ENCODE measurements around the gene PPP1R9A. TPM values are rescaled to one million over a fixed set of nuclear protein-coding genes. Genes with fewer than 3 reads are reported as not detected.

PPP1R9A gene
- total RNA-seq, 1 experiment from 2014 or later = 5.9 TPM

DNA sequence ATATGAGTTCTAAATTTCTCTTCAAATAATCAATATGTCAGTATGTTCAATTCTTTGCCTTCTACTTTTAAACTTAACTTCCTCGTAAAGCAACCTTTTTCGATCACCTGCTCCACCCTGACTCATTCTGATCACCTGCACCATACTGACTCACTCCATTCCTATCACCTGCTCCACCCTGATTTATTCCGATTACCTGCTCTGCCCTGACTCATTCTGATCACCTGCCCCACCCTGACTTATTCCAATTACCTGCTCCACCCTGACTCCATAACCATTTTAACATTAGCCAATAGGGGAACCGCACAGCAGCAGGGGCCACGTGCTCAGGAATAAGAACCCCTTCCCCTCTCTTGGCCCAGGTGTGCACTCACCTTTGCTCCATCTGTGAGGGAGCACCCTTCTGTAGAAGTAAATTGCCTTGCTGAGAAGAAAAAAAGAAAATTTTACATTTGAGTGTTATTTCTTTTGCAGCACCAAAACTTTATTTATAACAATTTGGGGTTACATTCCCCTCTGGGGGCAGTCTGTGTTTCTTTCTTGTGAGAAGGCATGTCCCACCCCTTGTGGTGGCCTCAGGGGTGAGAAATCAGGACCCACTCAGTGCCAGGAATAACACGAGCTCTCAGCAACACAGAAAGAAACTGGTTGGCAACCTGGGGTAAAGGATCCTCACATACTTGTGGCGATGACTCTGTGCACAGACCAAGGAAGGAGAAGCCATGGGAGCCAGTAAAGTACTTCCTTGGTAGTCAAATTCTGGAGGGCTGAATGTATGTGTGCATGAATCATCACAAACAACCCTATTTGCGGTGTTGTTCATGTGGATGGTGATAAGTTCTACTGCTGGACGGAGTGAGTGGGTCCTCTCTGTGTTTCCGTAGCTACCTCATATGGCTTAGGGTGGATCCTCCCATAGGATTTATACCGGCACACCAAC lies 29.4 kb upstream of the PPP1R9A start:
- intact Hi-C loops (cut with micrococcal nuclease) = no loop called here
- Histone ChIP-seq H3K9me2 (replicated peaks; ENCODE audit: low read length) (no peaks in the 10 kb centered on the region), H4K20me1 (ENCODE audit: low read length) (no peaks in the 10 kb centered on the region), H2AFZ (ENCODE audit: low read length) (no peak overlapping the region), H3K4me1 (ENCODE audit: insufficient read depth, low read length) (peaks cover under 1% of the 10 kb centered on the region; the same call in 1 of the 2 replicates), H3K4me2 (ENCODE audit: low read length) (no peak overlapping the region), H3K36me3 (ENCODE audit: low read depth, low read length) (no peaks in the 10 kb centered on the region), H3K9me3 (ENCODE audit: low read length) (peaks cover 9% of the 10 kb centered on the region; the same call in 1 of the 2 replicates), H3K27ac (ENCODE audit: low read length) (no peak overlapping the region), H3F3A (ENCODE audit: low read length, unreplicated experiment) (no peaks in the 10 kb centered on the region), H3K4me3 (ENCODE audit: low read length) (no peak overlapping the region), H3K79me2 (ENCODE audit: low read length) (no peaks in the 10 kb centered on the region), H3K27me3 (ENCODE audit: low read length) (no peaks in the 10 kb centered on the region), H3K9ac (ENCODE audit: low read length) (no peak overlapping the region)
- CTCF ChIA-PET = no interaction called here
- ATAC-seq (no peak), DNase-seq (peak; percentile 5)
- TF ChIP-seq EZH2phosphoT487 (IDR thresholded peaks at IDR 0.05; ENCODE audit: borderline replicate concordance, low read length) (no peak), CTCF (conservative IDR thresholded peaks at IDR 0.05; ENCODE audit: low read depth, low read length) (no peak), EZH2 (IDR thresholded peaks at IDR 0.05; ENCODE audit: low read length, unreplicated experiment) (no peak)
- POLR2A ChIA-PET (ENCODE audit: unreplicated experiment) = no interaction called here
- no TSS peak for BruUV-seq (replicated peaks)

GRCh38 chr7:94882891-94883290 lies 24.5 kb upstream of the PPP1R9A start:
- H3K9me2 ChIP-seq (replicated peaks; ENCODE audit: low read length) = no peaks in the 10 kb centered on the region
- CTCF ChIA-PET = no interaction called here
- H3K9ac ChIP-seq (ENCODE audit: low read length) = no peak overlapping the region
- H3K4me1 ChIP-seq (ENCODE audit: insufficient read depth, low read length) = peaks cover 5% of the 10 kb centered on the region; the same call in 1 of the 2 replicates
- H2AFZ ChIP-seq (ENCODE audit: low read length) = no peak overlapping the region
- H3K4me2 ChIP-seq (ENCODE audit: low read length) = no peak overlapping the region
- intact Hi-C loops (cut with micrococcal nuclease) = no loop called here
- H3F3A ChIP-seq (ENCODE audit: low read length, unreplicated experiment) = no peaks in the 10 kb centered on the region
- BruUV-seq (replicated peaks) = no TSS peak
- H3K4me3 ChIP-seq (ENCODE audit: low read length) = no peak overlapping the region
- H4K20me1 ChIP-seq (ENCODE audit: low read length) = no peaks in the 10 kb centered on the region
- POLR2A ChIA-PET (ENCODE audit: unreplicated experiment) = interaction anchor here (0.6 kb wide), 1 partner anchor 224 kb away, joined by 7 read pairs; no protein-coding TSS in a partner anchor
- H3K27ac ChIP-seq (ENCODE audit: low read length) = no peak overlapping the region
- no peaks in the 10 kb centered on the region for H3K79me2 ChIP-seq (ENCODE audit: low read length)
- H3K36me3 ChIP-seq (ENCODE audit: low read depth, low read length) = no peaks in the 10 kb centered on the region
- ATAC-seq = peak; percentile 73
- H3K27me3 ChIP-seq (ENCODE audit: low read length) = no peaks in the 10 kb centered on the region
- DNase-seq = peak; percentile 56
- H3K9me3 ChIP-seq (ENCODE audit: low read length) = peaks cover 6% of the 10 kb centered on the region; the same call in 1 of the 2 replicates
- no peak for TF ChIP-seq EZH2 (IDR thresholded peaks at IDR 0.05; ENCODE audit: low read length, unreplicated experiment)
- no peak for TF ChIP-seq CTCF (conservative IDR thresholded peaks at IDR 0.05; ENCODE audit: low read depth, low read length)
- no peak for TF ChIP-seq EZH2phosphoT487 (IDR thresholded peaks at IDR 0.05; ENCODE audit: borderline replicate concordance, low read length)

DNA sequence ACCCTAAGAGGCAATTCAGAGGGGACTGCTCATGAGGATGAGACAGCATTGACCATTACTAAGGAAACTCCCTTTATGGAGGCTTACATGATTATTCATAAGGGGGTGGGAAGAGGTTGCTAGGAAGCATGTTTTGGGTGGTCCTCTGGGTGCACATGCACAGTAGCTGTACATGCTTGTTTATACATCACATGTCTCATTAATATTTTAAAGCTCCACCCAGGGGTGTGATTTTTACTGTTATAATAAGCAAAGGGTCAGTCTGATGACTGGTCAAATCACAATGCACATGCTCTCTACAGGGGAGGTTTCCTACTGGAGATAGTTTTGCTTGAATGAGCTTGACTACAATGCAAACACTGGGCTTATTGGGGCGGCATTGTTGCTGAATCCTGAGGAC lies 23.8 kb upstream of the PPP1R9A start:
- intact Hi-C loops (cut with micrococcal nuclease) = no loop called here
- no peak overlapping the region for H2AFZ ChIP-seq (ENCODE audit: low read length)
- TF ChIP-seq CTCF (conservative IDR thresholded peaks at IDR 0.05; ENCODE audit: low read depth, low read length) (no peak), EZH2phosphoT487 (IDR thresholded peaks at IDR 0.05; ENCODE audit: borderline replicate concordance, low read length) (no peak), EZH2 (IDR thresholded peaks at IDR 0.05; ENCODE audit: low read length, unreplicated experiment) (no peak)
- H3K9me3 ChIP-seq (ENCODE audit: low read length) = no peaks in the 10 kb centered on the region
- H3K27me3 ChIP-seq (ENCODE audit: low read length) = no peaks in the 10 kb centered on the region
- H3K27ac ChIP-seq (ENCODE audit: low read length) = no peak overlapping the region
- ATAC-seq (no peak), DNase-seq (no peak)
- H3K9ac ChIP-seq (ENCODE audit: low read length) = no peak overlapping the region
- H3K4me1 ChIP-seq (ENCODE audit: insufficient read depth, low read length) = peaks cover 5% of the 10 kb centered on the region; the same call in 1 of the 2 replicates
- no peaks in the 10 kb centered on the region for H3K9me2 ChIP-seq (replicated peaks; ENCODE audit: low read length)
- POLR2A ChIA-PET (ENCODE audit: unreplicated experiment) = no interaction called here
- BruUV-seq (replicated peaks) = no TSS peak
- H3K4me2 ChIP-seq (ENCODE audit: low read length) = no peak overlapping the region
- CTCF ChIA-PET = no interaction called here
- H3K4me3 ChIP-seq (ENCODE audit: low read length) = no peak overlapping the region
- no peaks in the 10 kb centered on the region for H3K36me3 ChIP-seq (ENCODE audit: low read depth, low read length)
- H3F3A ChIP-seq (ENCODE audit: low read length, unreplicated experiment) = no peaks in the 10 kb centered on the region
- no peaks in the 10 kb centered on the region for H3K79me2 ChIP-seq (ENCODE audit: low read length)
- no peaks in the 10 kb centered on the region for H4K20me1 ChIP-seq (ENCODE audit: low read length)

Measured in PC-3 (cell line).